Parathyroid adenoma (tissue), 2 donors: ENCODE results near the gene SLC1A3.

Source experiments
- H2AFZ ChIP-seq: fragments of 300-600 bp; sonication (generic); one replicate; pipeline ENCODE4 v1.7.0; 2017; ENCODE audit warnings: antibody characterized with exemption, mild to moderate bottlenecking
- H3K27ac ChIP-seq: fragments of 300-600 bp; sonication (generic); one replicate; pipeline ENCODE4 v1.7.0; 2017
- H3K27me3 ChIP-seq: fragments of 300-600 bp; sonication (generic); one replicate; pipeline ENCODE4 v1.7.0; 2017; ENCODE audit warnings: low read length; ENCODE audit not compliant: control insufficient read depth, insufficient read depth
- H3K36me3 ChIP-seq: fragments of 300-600 bp; sonication (generic); one replicate; pipeline ENCODE4 v1.7.0; 2017; ENCODE audit warnings: low read length; ENCODE audit not compliant: control insufficient read depth, insufficient read depth
- H3K4me1 ChIP-seq: fragments of 300-600 bp; sonication (generic); one replicate; pipeline ENCODE4 v1.7.0; 2017; ENCODE audit warnings: control low read depth
- H3K4me2 ChIP-seq: fragments of 300-600 bp; sonication (generic); one replicate; pipeline ENCODE4 v1.7.0; 2017; ENCODE audit warnings: low read length
- H3K4me3 ChIP-seq: fragments of 300-600 bp; sonication (generic); one replicate; pipeline ENCODE4 v1.7.0; 2017; ENCODE audit warnings: low read depth, low read length
- H3K79me2 ChIP-seq: fragments of 300-600 bp; sonication (generic); one replicate; pipeline ENCODE4 v1.7.0; 2017; ENCODE audit warnings: control low read depth
- H3K9ac ChIP-seq: fragments of 300-600 bp; sonication (generic); one replicate; pipeline ENCODE4 v1.7.0; 2017; ENCODE audit warnings: mild to moderate bottlenecking
- H3K9me3 ChIP-seq: fragments of 300-600 bp; sonication (generic); one replicate; pipeline ENCODE4 v1.7.0; 2017; ENCODE audit warnings: low read length; ENCODE audit not compliant: control insufficient read depth
- TF ChIP-seq, protein P1 (sequence below): fragments of 300-600 bp; sonication (generic); IDR thresholded peaks from one replicate; pipeline ENCODE4 v1.7.0; 2017; ENCODE audit warnings: antibody characterized with exemption, mild to moderate bottlenecking
- donor health status: primary hyperparathyroidism.

Gene SLC1A3

DNA sequence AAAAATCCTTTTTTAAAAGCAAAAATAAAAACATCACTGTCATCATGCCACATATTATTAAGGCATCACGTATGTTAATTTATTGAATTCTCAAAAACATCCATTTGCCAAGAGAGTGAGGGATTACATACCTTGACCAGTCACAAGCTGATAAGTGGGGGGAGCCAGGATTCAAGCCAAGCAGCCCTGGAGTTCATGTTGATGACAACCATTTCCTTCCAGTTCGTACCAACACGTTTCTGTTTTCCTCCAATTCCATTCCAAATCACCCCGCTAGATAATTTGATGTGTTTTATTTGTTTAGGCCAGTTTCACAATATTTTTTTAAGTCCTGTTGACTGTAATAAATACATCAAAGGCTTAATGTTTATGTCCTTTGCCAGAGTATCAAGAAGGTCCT, 53.0 kb downstream of the SLC1A3 start:
- Histone ChIP-seq H3K27me3 (no peaks in the 10 kb centered on the region), H2AFZ (no peak overlapping the region), H3K27ac (no peak overlapping the region), H3K79me2 (no peaks in the 10 kb centered on the region), H3K4me3 (no peak overlapping the region), H3K4me1 (peaks cover 3% of the 10 kb centered on the region), H3K9me3 (no peaks in the 10 kb centered on the region), H3K36me3 (no peaks in the 10 kb centered on the region), H3K4me2 (no peak overlapping the region), H3K9ac (no peak overlapping the region)
- TF ChIP-seq, protein P1, sequence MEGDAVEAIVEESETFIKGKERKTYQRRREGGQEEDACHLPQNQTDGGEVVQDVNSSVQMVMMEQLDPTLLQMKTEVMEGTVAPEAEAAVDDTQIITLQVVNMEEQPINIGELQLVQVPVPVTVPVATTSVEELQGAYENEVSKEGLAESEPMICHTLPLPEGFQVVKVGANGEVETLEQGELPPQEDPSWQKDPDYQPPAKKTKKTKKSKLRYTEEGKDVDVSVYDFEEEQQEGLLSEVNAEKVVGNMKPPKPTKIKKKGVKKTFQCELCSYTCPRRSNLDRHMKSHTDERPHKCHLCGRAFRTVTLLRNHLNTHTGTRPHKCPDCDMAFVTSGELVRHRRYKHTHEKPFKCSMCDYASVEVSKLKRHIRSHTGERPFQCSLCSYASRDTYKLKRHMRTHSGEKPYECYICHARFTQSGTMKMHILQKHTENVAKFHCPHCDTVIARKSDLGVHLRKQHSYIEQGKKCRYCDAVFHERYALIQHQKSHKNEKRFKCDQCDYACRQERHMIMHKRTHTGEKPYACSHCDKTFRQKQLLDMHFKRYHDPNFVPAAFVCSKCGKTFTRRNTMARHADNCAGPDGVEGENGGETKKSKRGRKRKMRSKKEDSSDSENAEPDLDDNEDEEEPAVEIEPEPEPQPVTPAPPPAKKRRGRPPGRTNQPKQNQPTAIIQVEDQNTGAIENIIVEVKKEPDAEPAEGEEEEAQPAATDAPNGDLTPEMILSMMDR: no peak

DNA sequence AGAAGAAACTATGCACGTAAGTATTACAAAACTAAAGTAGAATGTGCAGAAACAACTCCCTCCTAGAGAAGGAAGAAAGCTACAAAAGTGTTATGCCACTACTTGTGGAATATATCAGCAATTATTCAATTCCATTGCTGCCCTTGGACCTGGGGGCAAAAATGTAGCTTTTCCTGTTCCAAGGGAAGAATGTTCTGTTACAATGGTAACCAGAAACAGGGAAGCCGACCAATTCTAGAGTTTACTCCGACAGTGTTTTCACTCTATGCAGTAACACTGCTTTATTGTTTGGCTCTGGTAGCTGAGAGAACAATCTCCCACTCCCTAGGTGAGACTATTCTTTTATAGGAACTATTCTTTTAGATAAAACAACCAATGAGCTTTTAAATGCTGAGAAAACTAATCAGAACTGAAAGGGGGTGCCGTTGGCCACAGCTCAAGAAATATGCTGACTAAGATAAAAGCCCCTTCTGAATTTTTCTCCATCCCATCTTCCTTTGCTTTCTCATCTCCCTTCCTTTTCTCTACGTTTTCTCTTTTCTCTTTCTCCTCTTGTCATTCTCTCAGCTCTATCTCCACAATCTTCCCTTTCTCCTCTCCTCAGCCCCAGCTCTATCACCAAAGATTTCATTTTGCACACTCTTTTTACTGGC, 54.1 kb downstream of the SLC1A3 start:
- H3K27me3 ChIP-seq: no peaks in the 10 kb centered on the region
- H3K4me2 ChIP-seq: no peak overlapping the region
- TF ChIP-seq, protein P1: no peak
- H3K9ac ChIP-seq: no peak overlapping the region
- no peaks in the 10 kb centered on the region for H3K36me3 ChIP-seq
- no peak overlapping the region for H3K27ac ChIP-seq
- H2AFZ ChIP-seq: no peak overlapping the region
- H3K79me2 ChIP-seq: no peaks in the 10 kb centered on the region
- H3K9me3 ChIP-seq: no peaks in the 10 kb centered on the region
- H3K4me3 ChIP-seq: no peak overlapping the region
- peaks cover 3% of the 10 kb centered on the region for H3K4me1 ChIP-seq

DNA sequence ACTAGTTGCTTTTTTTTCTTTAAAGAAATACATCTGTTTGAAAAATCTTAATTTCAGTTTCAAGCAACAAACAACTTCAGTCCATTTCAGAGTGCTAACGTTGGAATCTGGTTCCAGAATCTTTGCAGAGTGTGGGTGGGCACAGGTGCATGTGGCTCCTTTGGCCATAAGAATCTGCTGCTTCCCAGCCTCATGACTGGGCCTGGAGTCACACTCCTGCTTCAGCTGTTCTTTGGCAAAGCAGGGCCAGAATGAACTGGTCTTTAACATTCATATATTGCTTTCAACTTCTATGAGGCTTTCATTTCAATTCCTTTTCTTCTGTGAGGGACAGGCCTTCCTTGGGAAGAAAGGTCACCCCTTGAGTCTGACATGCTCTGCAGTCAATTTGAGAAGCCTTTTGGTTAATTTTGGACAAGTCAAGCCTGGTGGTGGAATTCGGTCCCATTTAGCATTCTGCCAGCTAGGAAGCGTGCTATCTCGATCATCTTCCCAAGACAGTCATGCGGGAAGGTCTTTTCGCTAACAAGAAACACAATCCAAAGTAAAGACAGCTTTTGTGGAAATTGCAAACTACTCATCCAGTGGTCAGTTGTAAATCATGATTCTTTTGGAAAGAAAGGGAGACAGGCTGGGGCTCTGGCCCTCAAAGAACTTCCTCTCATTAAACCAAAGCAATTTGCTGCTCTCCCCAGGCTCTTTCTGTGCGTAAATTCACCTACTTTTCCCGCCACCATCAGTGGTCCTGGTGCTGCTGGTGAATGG, 55.2 kb downstream of the SLC1A3 start:
- no peak overlapping the region for H3K4me2 ChIP-seq
- H3K4me3 ChIP-seq: no peak overlapping the region
- H3K27ac ChIP-seq: no peak overlapping the region
- no peaks in the 10 kb centered on the region for H3K9me3 ChIP-seq
- TF ChIP-seq, protein P1: no peak
- no peak overlapping the region for H3K9ac ChIP-seq
- H3K4me1 ChIP-seq: no peaks in the 10 kb centered on the region
- H3K36me3 ChIP-seq: no peaks in the 10 kb centered on the region
- no peaks in the 10 kb centered on the region for H3K79me2 ChIP-seq
- H2AFZ ChIP-seq: no peak overlapping the region
- H3K27me3 ChIP-seq: no peaks in the 10 kb centered on the region

DNA sequence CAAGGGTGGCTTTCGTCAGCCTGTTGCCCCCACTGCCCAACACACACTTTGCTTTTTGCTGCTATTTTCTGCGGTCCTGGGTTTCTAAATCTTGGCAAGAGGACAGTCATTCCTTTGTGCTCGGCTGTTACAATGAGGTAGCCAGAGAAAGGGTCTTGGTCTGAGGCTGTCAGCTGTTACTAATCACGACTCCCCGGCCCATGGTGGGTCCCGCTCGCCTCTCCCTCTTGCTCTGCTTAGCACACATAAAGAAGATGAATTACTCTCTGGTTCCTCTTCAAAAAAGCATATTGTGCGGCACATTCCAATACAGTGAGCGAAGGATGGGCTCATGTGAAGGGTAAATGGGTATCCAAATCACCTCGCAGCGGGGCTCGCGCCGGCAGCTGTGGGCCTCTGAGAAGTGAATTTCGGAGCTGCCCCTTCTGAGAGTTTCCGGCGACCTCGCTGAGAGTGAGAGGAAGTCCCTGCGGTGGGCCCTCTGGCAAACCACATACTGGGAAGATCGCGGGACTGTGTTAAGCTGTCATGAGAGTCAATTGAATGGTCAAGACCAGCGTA, 56.0 kb downstream of the SLC1A3 start:
- no peaks in the 10 kb centered on the region for H3K36me3 ChIP-seq
- no peak overlapping the region for H3K4me2 ChIP-seq
- H3K9me3 ChIP-seq: no peaks in the 10 kb centered on the region
- no peaks in the 10 kb centered on the region for H3K27me3 ChIP-seq
- no peak overlapping the region for H2AFZ ChIP-seq
- no peak overlapping the region for H3K9ac ChIP-seq
- H3K4me3 ChIP-seq: no peak overlapping the region
- peaks cover 4% of the 10 kb centered on the region for H3K4me1 ChIP-seq
- TF ChIP-seq, protein P1: no peak
- no peaks in the 10 kb centered on the region for H3K79me2 ChIP-seq
- H3K27ac ChIP-seq: no peak overlapping the region
